GM18508 (cell line): ENCODE results near the gene ROBO2.

Source experiments
- ATAC-seq: cut with Tn5 transposase; IDR thresholded peaks from one replicate; pipeline ENCODE4 v1.9.1; 2021; ENCODE audit warnings: moderate number of reproducible peaks; ENCODE audit not compliant: insufficient read depth, unreplicated experiment

The ROBO2 gene

DNA sequence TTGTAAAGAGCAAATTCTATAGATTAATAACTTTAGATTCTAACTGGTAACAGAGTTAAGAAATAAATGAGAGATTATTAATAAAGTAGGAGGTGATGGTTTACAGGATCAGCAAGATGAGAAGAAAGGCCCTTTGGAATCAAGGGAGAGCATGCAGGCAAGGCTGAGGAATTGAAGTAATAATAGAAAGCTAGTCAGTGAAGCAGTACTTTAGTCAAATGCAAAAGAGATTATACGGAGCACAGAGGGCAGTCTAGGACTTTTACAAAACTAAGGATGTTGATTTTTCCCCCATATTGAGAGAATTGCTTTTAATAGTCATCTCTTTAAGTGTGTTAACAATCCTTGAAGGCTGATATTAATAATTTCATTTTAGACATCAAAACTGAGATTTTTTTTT is 146.4 kb downstream of the ROBO2 start:
- ATAC-seq = no peak

GRCh38 chr3:77186728-77187127 is 146.8 kb downstream of the ROBO2 start:
- ATAC-seq = no peak

GRCh38 chr3:77188210-77188609 is 148.3 kb downstream of the ROBO2 start:
- ATAC-seq = no peak

- ATAC-seq = no peak
Observed at GRCh38 chr3:77189258-77189657, 149.4 kb downstream of the ROBO2 start.

- no peak for ATAC-seq
Observed at GRCh38 chr3:77189684-77190083, 149.8 kb downstream of the ROBO2 start.

DNA sequence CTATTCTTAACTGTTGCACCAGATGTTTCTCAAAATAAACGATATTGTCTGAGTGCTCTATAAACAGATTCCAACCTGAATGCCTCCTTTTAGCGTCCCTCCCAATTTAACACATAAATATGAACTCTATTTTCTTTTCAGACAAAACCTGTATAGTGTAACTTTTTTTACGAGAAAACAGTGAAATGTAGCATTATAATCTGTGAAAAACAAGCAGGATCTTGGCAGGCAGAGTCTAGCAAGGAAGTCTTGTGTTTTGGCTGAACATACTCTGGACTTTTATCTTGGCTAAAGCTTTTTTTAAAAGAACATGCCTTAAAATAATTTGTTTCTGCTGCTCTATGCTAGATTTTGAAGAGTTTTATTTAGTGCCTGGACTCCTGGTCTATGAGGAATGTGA is 150.5 kb downstream of the ROBO2 start:
- ATAC-seq = no peak

DNA sequence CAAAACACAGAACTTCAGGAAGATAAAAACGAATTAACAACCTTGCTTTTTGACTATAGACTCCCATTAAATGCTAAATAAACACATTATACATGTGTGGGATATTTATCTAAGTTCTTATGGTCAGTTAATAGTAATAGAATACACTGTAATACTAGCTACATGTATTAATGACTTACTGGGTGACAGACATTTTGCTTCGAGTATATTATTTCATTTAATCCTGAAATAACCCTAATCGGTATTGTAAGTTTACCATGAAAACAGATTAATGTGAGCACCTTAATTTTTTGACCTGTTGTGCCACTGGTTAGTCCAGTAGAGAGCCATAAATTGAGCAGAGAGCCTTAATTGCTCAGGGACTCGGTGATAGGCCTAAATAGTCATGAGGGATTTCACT is 151.1 kb downstream of the ROBO2 start:
- ATAC-seq = no peak

GRCh38 chr3:77191640-77192039 is 151.7 kb downstream of the ROBO2 start:
- no peak for ATAC-seq

DNA sequence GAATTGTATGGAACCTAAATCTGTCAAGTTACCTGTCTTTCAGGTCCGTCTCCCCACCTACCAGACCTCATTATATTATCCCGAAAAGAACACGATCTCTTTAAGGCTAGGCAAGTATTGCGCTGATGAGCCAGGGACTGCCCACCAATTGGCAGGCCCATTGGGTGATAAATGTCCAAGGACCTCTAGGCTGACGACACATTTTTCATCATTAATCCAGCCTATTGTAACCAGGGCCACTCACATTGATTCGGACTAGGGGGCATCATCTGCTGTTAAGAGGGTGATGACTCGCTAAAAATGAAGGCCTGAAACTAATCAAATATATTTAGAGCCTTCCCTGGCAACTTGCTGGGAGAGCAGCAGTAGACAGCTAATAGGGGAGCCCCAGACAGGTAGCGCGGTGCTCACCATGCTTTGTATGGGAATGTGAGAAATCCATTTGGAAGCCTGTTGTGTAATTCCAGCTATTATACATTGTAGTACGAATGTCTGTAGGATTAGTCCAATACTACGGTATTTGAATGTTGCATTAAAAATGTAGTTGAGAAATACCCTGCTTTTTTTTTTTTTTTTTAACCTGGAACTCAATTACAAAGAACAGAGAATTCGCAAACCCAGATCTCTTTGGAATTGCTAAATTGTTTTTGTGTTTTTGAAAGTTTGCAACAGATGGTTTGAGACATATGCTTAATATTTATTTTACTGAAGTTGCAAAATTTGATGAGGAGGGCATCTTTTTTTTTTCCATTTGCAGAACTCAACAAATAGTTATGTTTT is 156.1 kb downstream of the ROBO2 start:
- no peak for ATAC-seq

GRCh38 chr3:77197408-77197807 is 157.5 kb downstream of the ROBO2 start:
- ATAC-seq = no peak

DNA sequence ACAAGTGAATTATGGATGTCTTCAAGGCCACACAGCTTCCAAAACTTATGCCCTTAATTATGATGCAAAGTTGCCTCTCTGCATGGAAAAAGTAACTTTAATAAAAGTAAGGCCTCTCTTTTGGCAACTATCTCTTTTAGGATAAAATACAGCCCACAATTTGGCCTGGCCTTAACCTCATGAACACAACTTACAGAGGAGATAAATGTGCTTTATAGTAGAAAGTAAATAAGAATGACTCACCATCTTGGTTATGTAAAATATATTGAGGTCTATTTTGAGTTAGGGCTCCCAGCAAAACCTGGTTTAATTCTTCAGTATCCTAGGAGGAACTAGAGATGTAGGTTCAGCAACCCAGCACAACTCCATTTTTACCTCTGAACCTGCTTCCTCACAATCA is 164.0 kb downstream of the ROBO2 start:
- no peak for ATAC-seq

GRCh38 chr3:77204788-77205187 is 164.9 kb downstream of the ROBO2 start:
- ATAC-seq = no peak

- ATAC-seq = no peak
Observed at GRCh38 chr3:77207753-77208152, 167.9 kb downstream of the ROBO2 start.

DNA sequence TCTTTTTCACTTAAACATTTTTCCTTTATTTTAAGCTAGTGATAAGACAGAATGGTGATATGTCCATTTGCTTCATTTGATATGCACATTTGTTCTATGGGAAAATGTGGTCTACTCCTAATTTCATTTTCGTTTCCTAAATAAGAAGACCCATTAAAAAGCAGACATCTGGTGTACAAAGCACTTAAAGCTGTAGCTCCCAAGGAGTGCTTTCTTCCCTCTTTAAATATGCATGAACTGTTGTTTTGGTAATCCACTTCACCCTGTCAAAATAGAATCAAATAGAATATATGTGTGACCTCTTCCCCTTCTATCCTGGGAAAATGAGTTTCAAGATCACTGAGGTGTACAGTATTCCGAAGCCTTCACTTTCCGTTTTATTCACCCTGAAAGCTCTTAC is 182.8 kb downstream of the ROBO2 start:
- ATAC-seq = no peak

DNA sequence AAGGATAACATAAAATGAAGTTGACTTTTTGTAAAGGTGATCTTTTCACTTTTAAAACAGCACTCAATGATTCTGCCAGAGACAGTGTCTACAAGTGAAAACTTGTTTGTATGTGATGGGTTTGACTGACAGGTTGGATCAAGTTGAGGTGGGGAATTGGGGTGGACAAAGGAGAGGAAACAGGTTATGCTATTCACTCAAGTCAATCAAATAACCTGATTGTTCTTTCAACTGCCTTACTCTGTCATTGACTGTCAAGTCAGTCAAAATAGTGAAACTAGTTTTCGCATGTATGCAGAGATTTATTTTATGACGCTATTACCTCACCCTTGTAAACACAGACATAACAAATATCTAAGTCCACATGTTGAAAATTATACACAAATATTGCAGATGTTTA is 187.7 kb downstream of the ROBO2 start:
- no peak for ATAC-seq

- no peak for ATAC-seq
Observed at GRCh38 chr3:77232557-77232956, 192.7 kb downstream of the ROBO2 start.

DNA sequence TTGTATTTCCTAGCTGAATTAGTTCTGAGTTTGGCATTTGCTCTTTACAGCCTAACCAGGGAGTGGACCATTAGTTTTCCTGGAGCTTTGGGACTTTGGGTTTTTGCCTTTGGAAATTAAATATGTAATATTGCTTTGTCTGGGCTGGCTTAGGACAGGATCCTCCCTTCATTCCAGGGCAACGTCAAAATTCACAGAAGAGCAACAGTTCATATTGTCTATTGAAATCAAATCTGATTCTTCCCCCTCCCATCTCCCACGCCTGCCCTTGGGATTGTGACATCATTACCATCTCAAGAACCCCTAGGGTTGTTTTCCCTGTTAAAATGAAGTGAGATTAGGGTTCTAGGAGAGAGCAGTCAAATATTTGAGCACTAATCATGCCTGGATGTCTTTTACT is 194.1 kb downstream of the ROBO2 start:
- no peak for ATAC-seq

- no peak for ATAC-seq
Observed at GRCh38 chr3:77236118-77236517, 196.2 kb downstream of the ROBO2 start.

GRCh38 chr3:77240072-77240650 is 200.3 kb downstream of the ROBO2 start:
- no peak for ATAC-seq

DNA sequence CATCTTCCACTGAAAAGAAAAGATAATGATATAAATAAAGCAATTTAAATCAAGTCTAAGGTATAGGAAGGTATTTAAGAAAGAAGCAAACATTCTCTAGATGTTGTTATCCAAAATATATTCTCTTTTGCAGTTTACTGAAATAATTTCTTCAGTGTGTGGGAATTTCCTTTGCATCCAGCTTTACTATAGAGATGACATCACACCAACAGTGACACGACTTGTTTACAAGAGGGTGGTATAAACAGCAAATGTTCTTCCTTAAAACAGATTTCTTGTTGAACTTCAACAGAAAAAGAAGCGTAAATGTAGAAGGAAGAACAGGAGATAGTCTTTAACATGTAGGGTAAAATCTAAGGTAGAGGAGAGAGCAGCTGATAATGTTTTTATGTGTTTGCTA is 202.5 kb downstream of the ROBO2 start:
- no peak for ATAC-seq

DNA sequence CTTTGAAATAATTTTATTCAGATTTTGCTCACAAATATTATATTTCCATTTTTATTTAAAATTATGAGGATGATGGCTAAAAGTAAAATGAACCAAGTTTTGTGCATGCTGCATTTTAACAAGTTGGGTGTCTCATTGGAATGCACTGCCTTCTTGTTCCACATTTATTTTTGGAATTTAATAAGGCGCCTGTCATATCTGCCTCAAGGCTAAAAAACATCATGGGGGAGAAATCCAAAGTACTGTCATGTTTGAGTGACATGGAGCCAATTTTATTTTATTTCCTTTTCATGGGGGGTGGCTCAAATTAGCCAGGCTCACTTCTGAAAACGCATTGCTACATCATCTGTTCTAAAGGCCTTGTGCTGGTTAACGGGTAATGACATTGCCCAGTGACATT is 205.1 kb downstream of the ROBO2 start:
- ATAC-seq = no peak

- no peak for ATAC-seq
Observed at GRCh38 chr3:77247061-77247460, 207.2 kb downstream of the ROBO2 start.
